GM12878 (cell line): ENCODE measurements around the gene ADSS1. TPM values are rescaled to one million over a fixed set of nuclear protein-coding genes. Genes with fewer than 3 reads are reported as not detected.

ENCODE experiments used
- ATAC-seq: fragments of 200-7000 bp; cut with Tn5 transposase; 3 replicates; pipeline ENCODE4 v1.9.1; 2020; ENCODE audit warnings: mild to moderate bottlenecking, moderate library complexity
- BruUV-seq: library from RNA; stranded (reverse); fragments of 400-500 nt; replicated peaks from 2 replicates; lab custom pipeline; 2021; lab: Mats Ljungman, UMichigan
- CTCF ChIA-PET: fragments of 300-600 bp; sonication (Branson Sonifier 250); formaldehyde crosslinking; extraction: SDS; loops from one replicate; lab custom pipeline; 2021; ENCODE audit warnings: inconsistent platforms; lab: Yijun Ruan, JAX
- POLR2A ChIA-PET: fragments of 350-600 bp; formaldehyde crosslinking; extraction: SDS; loops from one replicate; lab custom pipeline; 2021; ENCODE audit warnings: inconsistent platforms; lab: Charles Lee
- RAD21 ChIA-PET: fragments of 300-600 bp; sonication (Branson Sonifier 250); formaldehyde crosslinking; loops from one replicate; lab custom pipeline; 2023; ENCODE audit warnings: antibody characterized with exemption; ENCODE audit not compliant: unreplicated experiment; lab: Charles Lee
- SMC1A ChIA-PET: fragments of 300-600 bp; sonication (Branson Sonifier 250); formaldehyde crosslinking; loops from one replicate; lab custom pipeline; 2023; ENCODE audit not compliant: unreplicated experiment, uncharacterized antibody; lab: Charles Lee
- DNase-seq: peaks from one replicate; pipeline ENCODE4 v3.0.0-alpha.2; 2011; ENCODE audit warnings: low read depth, low spot score
- FAIRE-seq: peaks from 3 replicates; lab custom pipeline; 2011; peaks lifted over from hg19 to GRCh38; lab: Jason Lieb, UNC
- H2AFZ ChIP-seq: 2 replicates; pipeline ENCODE4 v1.6.0; 2011; ENCODE audit warnings: low read depth, low read length, control low read depth; ENCODE audit not compliant: control insufficient read depth
- H3K27ac ChIP-seq: 2 replicates; pipeline ENCODE4 v1.5.1; 2011; ENCODE audit warnings: control low read depth; ENCODE audit not compliant: control insufficient read depth, insufficient read depth
- H3K27me3 ChIP-seq, 2 experiments: replicated peaks in 1 of 2; 2 replicates each; pipeline versions ENCODE4 v1.6.0 to v1.6.1; 2011; ENCODE audit warnings: low read length in 1 of 2; ENCODE audit not compliant: control insufficient read depth in 2 of 2, insufficient read depth in 2 of 2
- H3K36me3 ChIP-seq, 2 experiments: 2 replicates each; pipeline ENCODE4 v1.5.1; 2011; ENCODE audit warnings: low read length in 1 of 2; ENCODE audit not compliant: control insufficient read depth in 2 of 2, insufficient read depth in 2 of 2
- H3K4me1 ChIP-seq: 2 replicates; pipeline ENCODE4 v1.6.1; 2011; ENCODE audit warnings: mild to moderate bottlenecking, low read length, moderate library complexity, mixed read lengths; ENCODE audit not compliant: control insufficient read depth, insufficient read depth
- H3K4me2 ChIP-seq: 2 replicates; pipeline ENCODE4 v1.6.0; 2011; ENCODE audit warnings: control low read depth; ENCODE audit not compliant: control insufficient read depth, insufficient read depth
- H3K4me3 ChIP-seq: fragments of 200-600 bp; sonication (generic); 2 replicates; pipeline ENCODE4 v1.5.1; 2016
- H3K79me2 ChIP-seq: 2 replicates; pipeline ENCODE4 v1.6.0; 2011; ENCODE audit warnings: low read length; ENCODE audit not compliant: control insufficient read depth, insufficient read depth
- H3K9ac ChIP-seq: 2 replicates; pipeline ENCODE4 v1.8.0; 2011; ENCODE audit warnings: low read length, control low read depth, mixed read lengths; ENCODE audit not compliant: control insufficient read depth, insufficient read depth
- H3K9me3 ChIP-seq: replicated peaks from 3 replicates; pipeline ENCODE4 v1.5.1; 2011; ENCODE audit warnings: mild to moderate bottlenecking, low read length; ENCODE audit not compliant: control insufficient read depth, insufficient read depth
- H4K20me1 ChIP-seq: 2 replicates; pipeline ENCODE4 v1.6.0; 2011; ENCODE audit not compliant: control insufficient read depth, insufficient read depth
- ASH2L ChIP-seq: fragments of 300-600, 200-600 bp; sonication (generic); IDR thresholded peaks from 2 replicates; pipeline ENCODE4 v1.6.1; 2017; ENCODE audit warnings: low read depth, mild to moderate bottlenecking, borderline replicate concordance
- BACH1 ChIP-seq: fragments of 450-650 bp; IDR thresholded peaks from 2 replicates; pipeline ENCODE4 v1.6.1; 2017; ENCODE audit warnings: mild to moderate bottlenecking, borderline replicate concordance
- HDAC2 ChIP-seq: fragments of 200-600 bp; sonication (generic); IDR thresholded peaks from 2 replicates; pipeline ENCODE4 v1.6.1; 2017
- NFIC ChIP-seq: IDR thresholded peaks from 2 replicates; pipeline ENCODE4 v1.6.1; 2012; ENCODE audit warnings: low read depth, mild to moderate bottlenecking, inconsistent platforms, low read length, moderate library complexity
- SUZ12 ChIP-seq: fragments of 200-600 bp; sonication (generic); IDR thresholded peaks from one replicate; pipeline ENCODE4 v1.6.1; 2018; ENCODE audit warnings: antibody characterized with exemption, mild to moderate bottlenecking; ENCODE audit not compliant: unreplicated experiment
- TCF3 ChIP-seq: IDR thresholded peaks from 2 replicates; pipeline ENCODE4 v1.6.1; 2012; ENCODE audit warnings: low read depth, mild to moderate bottlenecking, low read length, borderline replicate concordance; ENCODE audit not compliant: insufficient read depth
- ZNF384 ChIP-seq: IDR thresholded peaks from 2 replicates; pipeline ENCODE4 v1.6.1; 2012; ENCODE audit warnings: low read depth, mild to moderate bottlenecking, low read length, improper control_type of control experiment, borderline replicate concordance
- WGBS: methylation state at CpG from one replicate; pipeline ENCODE4 v1.1.6; 2016; ENCODE audit warnings: low lambda C conversion rate; ENCODE audit not compliant: insufficient replicate concordance, insufficient coverage; ENCODE audit errors: missing lambda C conversion rate; 5-methylcytosine and 5-hydroxymethylcytosine counted together
- in situ Hi-C: fragments of 300-500 bp; cut with MboI; formaldehyde crosslinking; loops from 9 replicates; pipeline ENCODE4 v1.14.3; 2018; ENCODE audit warnings: mixed read lengths
- intact Hi-C: fragments of 100-400 bp; cut with micrococcal nuclease; formaldehyde crosslinking; loops from one replicate; pipeline ENCODE4 v1.14.2; 2022; ENCODE audit not compliant: unreplicated experiment
- polyA plus RNA-seq, 11 experiments: library from polyadenylated mRNA; depleted of rRNA in 4 of 11; unstranded in 6 of 11; stranded (reverse) in 5 of 11; fragments of >200 nt; fragmentation: Nextera tagmentation in 4 of 11; fragmentation: Illumina TruSeq in 1 of 11; extraction: Ambion mirVana in 4 of 11; extraction: Trizol in 1 of 11; gene quantifications; 1 replicate in 1 of 11; 2 replicates in 10 of 11; pipeline versions ENCODE4 v1.2.1 to v1.2.3, GENCODE V29; 2011 to 2016; ENCODE audit warnings: inconsistent platforms in 2 of 11, missing spikeins in 2 of 11, low read depth in 1 of 11
- total RNA-seq, 4 experiments: library from RNA; depleted of rRNA in 3 of 4; stranded (reverse); fragments of >200 nt in 3 of 4; fragmentation: Illumina TruSeq in 1 of 4; extraction: Trizol in 1 of 4; gene quantifications; 2 replicates each; pipeline versions ENCODE4 v1.2.1 to v1.2.3, GENCODE V29; 2013 to 2021
- TF ChIP-seq, protein P1 (sequence below): fragments of 450-650 bp; IDR thresholded peaks from 2 replicates; pipeline ENCODE4 v1.6.1; 2018; ENCODE audit warnings: mild to moderate bottlenecking, low read depth, moderate library complexity; ENCODE audit not compliant: partially characterized antibody
- TF ChIP-seq, protein P2 (sequence below): fragments of 450-650 bp; IDR thresholded peaks from 2 replicates; pipeline ENCODE4 v1.6.1; 2016; ENCODE audit warnings: mild to moderate bottlenecking

The ADSS1 gene
- total and polyA plus RNA-seq, 10 of the 15 experiments (the other 5 are each of a cell fraction or from before 2014, with no cell fraction given): 0.11 to 0.45 (median 0.28) TPM; not detected in 5

DNA sequence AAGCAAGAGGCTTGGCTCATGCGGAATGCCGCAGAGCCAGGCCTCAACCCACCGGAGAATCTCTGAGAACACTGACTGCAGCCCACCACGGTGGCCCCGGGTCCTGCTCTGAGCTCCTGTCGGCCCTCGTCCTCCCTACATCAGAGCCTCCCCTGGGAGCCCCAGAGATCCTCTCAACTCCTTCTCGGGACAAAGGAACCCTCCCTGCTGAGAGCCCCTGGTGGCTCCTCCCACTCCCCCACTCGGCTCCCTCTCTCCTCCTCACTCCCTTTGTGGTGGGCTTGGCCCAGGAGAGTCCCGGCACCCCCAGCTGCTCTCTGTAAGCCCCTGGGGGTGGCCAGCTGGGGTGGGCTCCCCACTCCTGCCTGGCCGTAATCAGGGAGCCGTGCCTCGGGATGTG lies 45.7 kb upstream of the ADSS1 start:
- Histone ChIP-seq H3K9me3 (peaks cover 4% of the 10 kb centered on the region; the same call in 1 of the 3 replicates), H2AFZ (peak overlapping the region; percentile 53)
- WGBS: 8% methylated on average over 11 of the region's 13 CpGs
- peak; percentile 47 for FAIRE-seq
- POLR2A ChIA-PET: interaction anchor here (0.8 to 3.5 kb wide), 5 partner anchors 8 to 19 kb away, joined by 3 to 49 read pairs (median 5); no protein-coding TSS in a partner anchor
- TF ChIP-seq ASH2L: no peak
- TF ChIP-seq, protein P1, sequence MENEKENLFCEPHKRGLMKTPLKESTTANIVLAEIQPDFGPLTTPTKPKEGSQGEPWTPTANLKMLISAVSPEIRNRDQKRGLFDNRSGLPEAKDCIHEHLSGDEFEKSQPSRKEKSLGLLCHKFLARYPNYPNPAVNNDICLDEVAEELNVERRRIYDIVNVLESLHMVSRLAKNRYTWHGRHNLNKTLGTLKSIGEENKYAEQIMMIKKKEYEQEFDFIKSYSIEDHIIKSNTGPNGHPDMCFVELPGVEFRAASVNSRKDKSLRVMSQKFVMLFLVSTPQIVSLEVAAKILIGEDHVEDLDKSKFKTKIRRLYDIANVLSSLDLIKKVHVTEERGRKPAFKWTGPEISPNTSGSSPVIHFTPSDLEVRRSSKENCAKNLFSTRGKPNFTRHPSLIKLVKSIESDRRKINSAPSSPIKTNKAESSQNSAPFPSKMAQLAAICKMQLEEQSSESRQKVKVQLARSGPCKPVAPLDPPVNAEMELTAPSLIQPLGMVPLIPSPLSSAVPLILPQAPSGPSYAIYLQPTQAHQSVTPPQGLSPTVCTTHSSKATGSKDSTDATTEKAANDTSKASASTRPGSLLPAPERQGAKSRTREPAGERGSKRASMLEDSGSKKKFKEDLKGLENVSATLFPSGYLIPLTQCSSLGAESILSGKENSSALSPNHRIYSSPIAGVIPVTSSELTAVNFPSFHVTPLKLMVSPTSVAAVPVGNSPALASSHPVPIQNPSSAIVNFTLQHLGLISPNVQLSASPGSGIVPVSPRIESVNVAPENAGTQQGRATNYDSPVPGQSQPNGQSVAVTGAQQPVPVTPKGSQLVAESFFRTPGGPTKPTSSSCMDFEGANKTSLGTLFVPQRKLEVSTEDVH: no peak
- TF ChIP-seq ZNF384: no peak
- TF ChIP-seq NFIC: no peak
- TF ChIP-seq TCF3: no peak
- no peak for TF ChIP-seq BACH1
- TF ChIP-seq, protein P2, sequence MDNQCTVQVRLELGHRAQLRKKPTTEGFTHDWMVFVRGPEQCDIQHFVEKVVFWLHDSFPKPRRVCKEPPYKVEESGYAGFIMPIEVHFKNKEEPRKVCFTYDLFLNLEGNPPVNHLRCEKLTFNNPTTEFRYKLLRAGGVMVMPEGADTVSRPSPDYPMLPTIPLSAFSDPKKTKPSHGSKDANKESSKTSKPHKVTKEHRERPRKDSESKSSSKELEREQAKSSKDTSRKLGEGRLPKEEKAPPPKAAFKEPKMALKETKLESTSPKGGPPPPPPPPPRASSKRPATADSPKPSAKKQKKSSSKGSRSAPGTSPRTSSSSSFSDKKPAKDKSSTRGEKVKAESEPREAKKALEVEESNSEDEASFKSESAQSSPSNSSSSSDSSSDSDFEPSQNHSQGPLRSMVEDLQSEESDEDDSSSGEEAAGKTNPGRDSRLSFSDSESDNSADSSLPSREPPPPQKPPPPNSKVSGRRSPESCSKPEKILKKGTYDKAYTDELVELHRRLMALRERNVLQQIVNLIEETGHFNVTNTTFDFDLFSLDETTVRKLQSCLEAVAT: no peak
- no peak for TF ChIP-seq SUZ12
- TF ChIP-seq HDAC2: no peak
- TF ChIP-seq, all 136 proteins: peak for 0
- ChIA-PET CTCF (interaction anchor here (0.6 to 8.3 kb wide), 6 partner anchors 10 to 282 kb away, joined by 3 to 72 read pairs (median 3); no protein-coding TSS in a partner anchor), RAD21 (interaction anchor here (1.0 to 2.4 kb wide), 4 partner anchors 10 to 30 kb away, joined by 3 to 29 read pairs (median 4); no protein-coding TSS in a partner anchor), SMC1A (interaction anchor here (1.2 to 5.4 kb wide), 4 partner anchors 8 to 20 kb away, joined by 3 to 60 read pairs (median 8); no protein-coding TSS in a partner anchor)
- BruUV-seq: no TSS peak
- Histone ChIP-seq H3K4me3 (peak overlapping the region; percentile 65), H3K4me1 (peaks cover 36% of the 10 kb centered on the region), H3K79me2 (no peaks in the 10 kb centered on the region), H3K27me3 (no peaks in the 10 kb centered on the region), H3K4me2 (peak overlapping the region; percentile 78), H3K36me3 (no peaks in the 10 kb centered on the region), H3K27ac (peak overlapping the region; percentile 81), H3K9ac (peak overlapping the region; percentile 75), H4K20me1 (no peaks in the 10 kb centered on the region)
- no peak for DNase-seq
- intact Hi-C loops: no loop called here
- in situ Hi-C loops: no loop called here
- peak; percentile 7 for ATAC-seq
